ENCODE measurements around the gene KCNC1.

The KCNC1 gene

DNA sequence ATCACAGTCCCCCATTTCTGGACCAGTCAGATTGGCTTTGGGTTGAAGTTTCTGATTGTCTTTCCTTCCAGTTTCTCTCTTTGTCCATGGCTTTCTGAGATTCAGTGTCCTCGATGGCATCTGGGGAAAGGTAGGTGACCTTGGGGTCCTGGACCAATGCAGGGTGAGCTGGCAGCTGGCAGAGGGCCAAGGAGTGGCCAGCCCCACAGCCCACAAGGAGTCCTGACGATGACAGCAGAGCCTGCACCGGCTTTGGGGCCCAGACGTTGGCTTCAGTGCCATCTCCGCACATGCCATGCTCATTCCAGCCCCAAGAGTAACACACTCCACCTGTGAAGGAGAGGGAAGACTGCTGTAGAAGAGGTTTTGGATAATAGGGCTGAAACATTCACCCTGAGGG lies 53.5 kb downstream of the KCNC1 start:
- DNase-seq (ENCODE audit: low read depth in 2 of 2), result no peak

DNA sequence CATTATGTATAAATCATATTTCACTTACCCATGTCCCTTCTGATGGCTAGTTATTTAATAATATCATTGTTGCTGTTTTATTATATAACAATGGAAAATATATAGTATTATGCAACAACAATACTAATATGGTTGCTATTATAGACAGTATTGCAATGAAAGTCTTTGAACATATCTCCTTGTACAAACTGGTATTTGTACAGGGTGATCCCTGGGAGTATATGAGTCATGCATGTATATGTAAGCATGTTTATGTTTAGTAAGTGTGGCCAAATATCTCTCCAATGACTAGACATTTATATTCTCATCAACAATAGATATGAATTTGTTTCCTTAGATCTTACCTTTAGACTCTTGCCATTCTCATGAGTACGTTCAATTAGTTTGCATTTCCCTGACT lies 55.9 kb downstream of the KCNC1 start:
- no peak for DNase-seq (ENCODE audit: low read depth in 2 of 2)

- no peak for DNase-seq (ENCODE audit: low read depth in 2 of 2)
Observed at GRCh38 chr11:17791144-17791543, 56.6 kb downstream of the KCNC1 start.

DNA sequence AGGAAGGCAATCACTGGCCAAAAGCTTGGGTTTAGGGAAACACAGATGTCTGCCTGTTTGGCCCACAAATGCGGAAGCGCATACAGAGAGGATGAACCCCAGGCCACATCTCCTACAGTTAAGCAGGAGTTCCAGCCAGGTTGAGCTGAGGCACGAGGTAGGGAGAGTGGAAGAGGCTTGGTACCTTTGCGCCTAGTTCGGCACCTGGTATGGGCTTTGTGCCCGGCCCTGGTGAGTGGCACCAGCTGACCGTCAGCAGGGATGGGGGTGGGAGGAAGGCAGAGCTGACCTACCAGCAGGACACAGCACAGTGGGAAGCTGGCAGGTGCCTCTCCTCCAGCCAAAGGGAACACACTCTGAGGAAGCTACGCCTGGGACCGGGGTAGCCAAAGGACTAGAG lies 57.6 kb downstream of the KCNC1 start:
- DNase-seq (ENCODE audit: low read depth in 2 of 2), result no peak

GRCh38 chr11:17793642-17794170 lies 59.1 kb downstream of the KCNC1 start:
- no peak for DNase-seq (ENCODE audit: low read depth in 2 of 2)

DNA sequence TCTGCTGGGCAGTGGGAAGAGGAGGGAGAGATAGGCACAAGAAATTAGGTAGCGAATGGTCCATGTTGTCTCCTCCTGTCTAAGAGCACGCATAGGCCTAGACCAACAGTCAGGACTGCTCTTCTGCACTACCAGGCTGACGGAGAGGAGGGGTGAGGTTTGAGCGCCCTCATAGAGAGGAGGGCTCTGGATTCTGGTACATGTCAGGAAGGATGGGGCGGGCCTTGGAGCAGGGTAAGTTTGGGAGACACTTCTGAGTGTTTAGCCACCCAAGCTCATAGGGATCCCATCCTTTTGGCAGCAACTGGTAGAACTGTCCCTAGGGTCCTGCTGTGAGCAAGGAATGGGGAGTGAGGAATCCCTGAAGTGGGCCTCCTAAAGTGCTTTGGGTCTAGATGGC lies 60.4 kb downstream of the KCNC1 start:
- no peak for DNase-seq (ENCODE audit: low read depth in 2 of 2)

DNA sequence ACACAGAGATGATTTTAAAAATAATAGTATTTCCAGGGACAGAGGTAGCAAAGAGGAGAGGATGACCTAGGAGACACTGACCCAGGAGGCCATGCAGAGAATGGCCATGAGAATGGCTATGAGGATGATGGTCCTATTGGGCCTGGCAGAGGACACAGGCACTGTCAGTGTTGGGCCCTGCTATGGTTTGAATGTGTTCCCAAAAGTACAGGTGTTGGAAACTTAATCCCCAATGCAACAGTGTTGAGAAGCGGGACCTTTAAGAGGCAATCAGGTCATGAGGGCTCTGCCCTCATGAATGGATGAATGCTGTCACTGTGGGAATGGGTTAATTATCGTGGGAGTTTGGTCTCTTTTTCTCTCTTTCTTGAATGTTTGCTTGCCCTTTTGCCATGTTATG lies 61.6 kb downstream of the KCNC1 start:
- no peak for DNase-seq (ENCODE audit: low read depth in 2 of 2)

DNA sequence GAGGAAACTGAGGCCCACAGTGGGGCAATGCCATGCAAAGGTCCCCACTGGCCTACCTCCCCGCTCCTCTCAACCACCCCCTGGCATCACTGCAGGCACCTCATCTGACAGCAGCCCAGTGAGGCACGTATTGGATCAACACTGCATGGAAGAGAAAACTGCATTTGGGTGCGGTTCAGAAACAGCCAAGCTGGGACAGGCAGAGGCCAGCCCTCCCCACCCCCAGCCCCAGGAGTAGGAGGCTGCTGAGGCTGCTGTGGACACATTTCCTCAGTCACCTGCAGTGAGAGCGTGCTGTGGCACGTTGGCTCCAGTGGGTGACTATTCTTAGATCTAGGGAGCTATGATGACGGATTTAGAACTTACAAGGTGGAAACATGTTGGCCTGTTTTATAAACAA lies 63.7 kb downstream of the KCNC1 start:
- DNase-seq (ENCODE audit: low read depth in 2 of 2), result no peak

- no peak for DNase-seq (ENCODE audit: low read depth in 2 of 2)
Observed at GRCh38 chr11:17798716-17799115, 64.1 kb downstream of the KCNC1 start.

DNA sequence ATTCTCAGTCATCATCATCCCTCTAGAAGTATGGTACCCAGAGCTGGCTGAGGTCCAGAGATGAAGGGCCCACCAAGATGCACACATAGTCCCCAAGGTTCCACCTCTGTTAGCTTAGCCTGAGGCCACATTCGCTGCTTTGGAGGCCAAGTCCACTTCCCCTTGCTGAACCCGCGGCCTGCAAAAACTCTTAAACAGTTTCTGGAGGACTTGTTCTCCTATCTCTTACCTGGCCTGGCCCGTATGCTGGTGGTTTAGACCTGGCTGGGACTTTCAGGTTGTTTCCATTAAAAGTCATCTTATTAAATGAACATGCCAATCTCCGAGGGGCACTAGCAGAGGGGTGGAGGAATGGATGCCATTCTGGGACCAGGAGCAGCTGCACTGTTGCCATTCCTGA lies 64.6 kb downstream of the KCNC1 start:
- no peak for DNase-seq (ENCODE audit: low read depth in 2 of 2)

GRCh38 chr11:17801166-17801565 lies 66.6 kb downstream of the KCNC1 start:
- DNase-seq (ENCODE audit: low read depth in 2 of 2), result no peak

GRCh38 chr11:17802491-17802890 lies 67.9 kb downstream of the KCNC1 start:
- DNase-seq (ENCODE audit: low read depth in 2 of 2), result no peak

DNA sequence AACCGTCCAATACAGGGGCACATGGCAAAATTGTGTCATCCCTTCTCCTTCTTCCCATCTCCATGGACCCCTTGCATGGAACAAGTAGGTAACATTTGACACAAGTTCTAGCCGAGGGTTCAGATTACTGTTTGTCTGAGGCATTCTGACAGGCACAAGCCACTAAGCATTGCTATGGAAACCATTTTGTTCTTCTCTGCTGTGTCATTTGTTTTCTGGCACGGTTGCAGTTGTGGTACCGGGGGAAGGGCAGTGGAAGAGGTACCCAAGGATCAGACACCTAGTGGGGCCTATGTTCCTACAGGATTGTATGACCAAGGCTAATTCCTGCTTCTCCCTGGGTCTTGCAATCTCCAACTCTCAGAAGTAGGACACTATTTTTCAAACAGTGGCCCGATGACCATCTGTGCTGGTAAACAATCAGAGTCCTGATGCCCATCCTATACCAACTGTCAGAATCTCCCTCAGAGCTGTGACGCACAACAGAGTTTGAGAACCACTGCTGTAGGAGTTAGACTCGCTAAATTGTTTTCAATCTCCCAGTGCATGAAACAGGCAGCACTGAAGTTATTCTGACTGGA lies 69.3 kb downstream of the KCNC1 start:
- no peak for DNase-seq (ENCODE audit: low read depth in 2 of 2)

GRCh38 chr11:17805043-17805442 lies 70.5 kb downstream of the KCNC1 start:
- DNase-seq (ENCODE audit: low read depth in 2 of 2), result no peak

DNA sequence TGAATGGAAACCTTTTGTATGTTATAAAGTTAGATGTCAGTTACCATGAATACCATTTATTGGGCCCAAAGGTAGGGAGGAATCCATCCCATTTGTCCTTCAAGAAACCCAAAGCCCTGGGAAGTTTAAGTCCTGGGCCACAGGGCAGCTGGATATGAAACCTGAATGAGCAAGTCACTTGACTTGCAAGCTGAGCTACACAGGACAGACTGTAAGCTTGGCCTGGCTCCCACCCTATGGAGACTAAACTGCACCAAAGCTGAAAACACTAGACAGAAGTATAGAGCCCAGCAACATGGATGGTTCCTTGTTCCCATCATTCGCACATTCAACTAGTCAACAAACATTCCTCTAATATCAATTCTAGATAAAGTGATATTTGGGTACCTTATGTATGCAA lies 71.3 kb downstream of the KCNC1 start:
- DNase-seq (ENCODE audit: low read depth in 2 of 2), result no peak

- DNase-seq (ENCODE audit: low read depth in 2 of 2), result no peak
Observed at GRCh38 chr11:17807034-17807433, 72.5 kb downstream of the KCNC1 start.

DNA sequence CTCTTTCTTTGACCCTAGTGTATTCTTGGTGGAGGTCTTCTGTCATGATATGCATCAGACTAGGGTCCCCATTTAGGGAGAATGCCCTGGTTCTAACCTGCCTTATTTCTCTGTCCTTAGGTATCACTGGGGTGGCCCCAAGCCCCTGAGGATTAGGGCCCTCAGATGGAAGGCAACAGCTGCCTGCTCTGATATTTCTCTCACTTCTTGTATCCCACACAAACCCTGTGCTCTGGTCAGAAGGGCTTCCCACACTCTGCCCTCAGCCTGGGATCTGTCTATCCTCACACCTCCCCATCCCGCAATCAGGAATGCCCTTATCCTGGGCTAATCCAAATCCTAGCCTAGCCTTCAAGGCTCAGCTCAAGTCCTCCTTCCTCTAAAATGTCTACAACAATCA lies 75.5 kb downstream of the KCNC1 start:
- DNase-seq (ENCODE audit: low read depth in 2 of 2), result no peak

GRCh38 chr11:17810746-17811145 lies 76.2 kb downstream of the KCNC1 start:
- no peak for DNase-seq (ENCODE audit: low read depth in 2 of 2)

DNA sequence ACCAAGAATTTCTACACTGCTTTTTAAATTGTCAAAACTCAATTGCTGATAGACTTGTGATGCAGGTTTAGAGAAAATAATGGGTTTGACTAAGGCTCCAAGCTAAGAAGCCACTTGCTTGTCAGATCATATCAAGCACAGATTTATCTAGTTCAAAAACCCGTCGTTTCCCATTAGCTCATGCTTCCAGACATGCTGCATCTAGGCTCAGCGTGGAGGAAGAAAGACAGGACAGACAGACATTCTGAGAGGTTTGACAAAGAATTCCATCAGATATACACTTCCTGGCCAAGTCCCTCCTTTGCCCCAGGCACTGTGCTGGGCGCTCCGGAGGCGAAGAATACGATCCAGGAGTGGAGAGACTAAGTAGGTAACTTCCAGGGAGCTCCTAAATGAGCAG lies 76.8 kb downstream of the KCNC1 start:
- DNase-seq (ENCODE audit: low read depth in 2 of 2), result no peak

DNA sequence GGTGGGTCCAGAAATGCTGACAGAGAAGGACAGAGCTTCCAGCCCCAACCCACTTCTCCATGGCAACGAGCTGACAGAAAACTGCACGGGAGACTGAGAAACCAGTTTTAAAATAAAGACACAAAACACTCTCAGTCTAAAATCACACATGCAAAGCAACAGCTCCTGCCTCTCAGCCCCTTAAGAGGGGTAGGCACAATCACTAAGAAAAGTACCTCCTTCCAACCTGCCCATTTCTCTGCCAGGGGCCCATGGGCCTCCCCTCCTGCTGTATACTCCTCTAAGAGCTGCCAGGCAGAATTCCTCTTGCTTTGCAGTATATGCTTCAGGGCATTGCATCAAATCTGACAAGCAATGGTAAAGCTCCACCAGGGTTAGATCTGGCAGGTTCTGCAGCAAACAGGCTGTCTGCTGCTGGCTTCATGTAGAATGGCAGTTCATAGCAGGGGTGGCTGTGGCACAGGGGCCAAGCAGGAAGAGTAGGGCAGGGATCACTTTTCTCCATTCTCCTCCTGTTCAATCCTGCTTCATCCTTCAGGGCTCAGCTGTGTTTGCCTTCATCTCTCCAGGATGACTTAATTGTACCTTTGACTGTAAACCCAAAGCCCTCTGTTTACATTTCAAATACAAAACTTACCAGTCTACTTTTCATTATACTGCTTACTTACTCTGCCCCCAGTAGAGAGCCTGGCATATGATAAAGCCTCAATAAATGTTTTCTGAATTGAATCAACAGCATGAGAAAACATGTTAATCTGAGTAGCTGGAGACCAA lies 77.7 kb downstream of the KCNC1 start:
- DNase-seq (ENCODE audit: low read depth in 2 of 2), result no peak

DNA sequence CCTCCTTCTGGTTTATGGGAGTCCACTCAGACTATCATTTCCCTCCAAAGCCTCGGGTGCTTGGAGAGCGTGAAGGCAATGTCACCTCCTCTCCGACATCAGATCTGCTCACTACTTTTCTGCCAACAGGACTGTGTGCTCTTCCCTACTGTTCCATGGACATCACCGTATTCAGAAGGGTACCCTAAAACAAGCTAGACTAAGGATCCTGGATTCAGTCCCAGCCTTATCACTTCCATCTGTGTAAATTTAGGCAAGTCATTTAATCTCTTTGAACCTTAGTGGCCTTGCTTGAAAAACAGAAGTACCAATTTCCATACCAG lies 78.2 kb downstream of the KCNC1 start:
- DNase-seq (ENCODE audit: low read depth in 2 of 2), result no peak

GRCh38 chr11:17813391-17814059 lies 78.9 kb downstream of the KCNC1 start:
- no peak for DNase-seq (ENCODE audit: low read depth in 2 of 2)

DNA sequence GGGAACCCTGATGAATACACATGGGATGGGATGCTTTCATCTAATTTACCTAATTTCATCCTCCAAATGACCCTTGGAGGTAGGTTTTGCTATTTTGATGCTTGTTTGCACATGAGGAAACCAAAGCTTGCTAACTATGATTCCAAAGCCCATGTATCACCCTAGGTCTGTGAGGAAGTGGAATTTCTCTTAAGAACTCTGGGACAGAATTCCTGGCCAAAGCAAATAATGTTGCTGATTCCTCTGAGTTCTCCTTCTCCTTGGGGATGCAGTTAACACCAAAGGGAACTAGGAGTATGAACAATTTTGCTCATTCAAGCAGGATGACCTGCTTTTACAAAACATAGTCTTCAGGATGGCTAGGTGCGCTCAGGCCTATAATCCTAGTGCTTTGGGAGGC lies 80.0 kb downstream of the KCNC1 start:
- DNase-seq (ENCODE audit: low read depth in 2 of 2), result no peak
